ENCODE results near the gene RAB3IL1.

RAB3IL1 gene

DNA sequence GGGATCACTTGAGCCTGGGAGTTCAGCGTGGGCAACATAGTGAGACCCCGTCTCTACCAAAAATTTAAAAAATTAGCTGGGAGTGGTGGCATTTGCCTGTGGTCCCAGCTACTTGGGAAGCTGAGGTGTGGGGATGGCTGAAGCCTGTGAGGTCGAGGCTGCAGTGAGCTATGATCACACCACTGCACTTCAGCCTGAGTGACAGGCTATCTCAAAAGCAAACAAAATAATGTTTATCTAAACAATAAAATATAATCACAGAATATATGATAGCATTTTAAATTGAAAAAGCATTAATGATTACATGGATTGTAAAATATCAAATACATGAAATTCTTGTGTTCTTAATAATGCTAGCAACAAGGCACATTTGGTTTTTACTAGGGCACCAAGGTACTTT is 35.5 kb upstream of the RAB3IL1 start:
- DNase-seq: no peak

GRCh38 chr11:61951484-61952135 is 34.2 kb upstream of the RAB3IL1 start:
- no peak for DNase-seq

- DNase-seq: no peak
Observed at GRCh38 chr11:61950035-61950547, 32.7 kb upstream of the RAB3IL1 start, which contains the start of gene BEST1. TSS of gene BEST1 (plus strand) at chr11:61950351. CDS start at chr11:61951807, 1,456 bp downstream.

GRCh38 chr11:61949169-61950034 is 32.0 kb upstream of the RAB3IL1 start:
- no peak for DNase-seq

GRCh38 chr11:61948505-61948904 is 31.1 kb upstream of the RAB3IL1 start:
- no peak for DNase-seq

DNA sequence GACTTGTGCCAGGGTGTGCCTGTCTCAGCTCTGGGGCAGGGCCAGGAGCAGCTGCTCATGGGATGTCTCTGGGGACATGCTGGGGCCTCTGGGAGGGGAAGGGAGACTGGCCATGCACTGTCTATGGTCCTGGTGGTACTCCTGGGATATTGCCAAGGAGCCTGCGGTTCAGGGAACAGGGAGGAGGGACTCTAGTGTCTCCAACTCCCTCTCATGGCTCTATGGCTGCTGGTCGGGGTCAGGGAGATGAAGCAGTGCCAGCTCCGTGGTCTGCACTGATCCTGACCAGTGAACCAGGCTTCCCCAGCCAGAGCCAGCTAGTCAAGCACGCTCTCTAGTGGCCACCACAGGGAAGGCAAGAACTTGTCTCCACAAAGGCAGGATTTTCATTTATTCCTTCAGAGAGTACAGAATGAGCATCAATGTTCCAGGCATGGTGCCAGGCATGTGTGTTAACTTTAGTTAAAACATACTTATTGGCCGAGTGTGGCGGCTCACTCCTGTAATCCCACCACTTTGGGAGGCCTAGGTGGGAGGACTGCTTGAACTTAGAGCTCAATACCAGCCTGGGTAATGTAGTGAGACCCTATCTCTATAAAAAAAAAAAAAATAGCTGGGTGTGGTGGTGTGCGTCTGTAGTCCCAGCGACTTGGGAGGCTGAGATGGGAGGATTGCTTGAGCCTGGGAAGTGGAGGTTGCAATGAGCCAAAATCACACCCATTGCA is 30.3 kb upstream of the RAB3IL1 start:
- no peak for DNase-seq

GRCh38 chr11:61946894-61947293 is 29.5 kb upstream of the RAB3IL1 start:
- DNase-seq: no peak

DNA sequence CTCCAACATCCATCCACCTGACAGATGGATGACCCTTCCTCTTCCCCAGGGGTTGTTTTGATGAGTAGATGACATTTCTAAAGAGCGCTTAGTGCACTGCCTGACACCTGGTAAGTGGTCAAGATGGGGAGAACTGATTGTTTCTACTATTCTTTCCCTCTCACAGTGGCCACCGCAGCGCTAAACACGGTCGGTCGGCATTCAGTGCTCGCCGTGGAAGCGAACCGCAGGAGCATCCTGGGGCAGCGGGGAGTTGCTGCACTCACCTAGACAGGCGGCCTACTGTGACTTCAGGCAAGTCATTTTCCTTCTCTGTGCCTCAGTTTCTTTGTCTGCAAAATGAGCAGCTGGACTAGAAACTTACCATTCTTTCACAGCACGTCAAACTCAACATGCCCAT is 27.8 kb upstream of the RAB3IL1 start:
- no peak for DNase-seq

GRCh38 chr11:61940466-61940865 is 23.1 kb upstream of the RAB3IL1 start:
- DNase-seq: no peak

DNA sequence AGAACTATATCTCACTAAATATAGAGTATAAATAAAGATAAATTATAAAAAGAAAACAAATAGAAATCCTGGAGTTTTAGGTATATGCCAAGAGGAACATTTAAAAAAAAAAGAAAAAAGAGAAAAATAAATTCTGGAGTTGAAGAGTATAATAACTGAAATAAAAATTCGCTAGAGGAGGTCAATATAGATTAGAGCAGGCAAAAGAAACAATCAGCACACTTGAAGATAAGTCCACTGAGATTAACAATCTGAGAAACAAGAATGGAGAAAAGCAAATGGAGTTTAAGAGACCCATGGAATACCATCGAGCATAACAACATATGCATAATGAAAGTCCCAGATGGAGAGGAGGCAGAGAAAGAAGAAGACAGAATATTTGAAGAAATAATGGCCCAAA is 18.5 kb upstream of the RAB3IL1 start:
- no peak for DNase-seq

GRCh38 chr11:61930933-61931332 is 13.6 kb upstream of the RAB3IL1 start:
- DNase-seq: no peak

GRCh38 chr11:61928606-61929005 is 11.2 kb upstream of the RAB3IL1 start:
- no peak for DNase-seq

DNA sequence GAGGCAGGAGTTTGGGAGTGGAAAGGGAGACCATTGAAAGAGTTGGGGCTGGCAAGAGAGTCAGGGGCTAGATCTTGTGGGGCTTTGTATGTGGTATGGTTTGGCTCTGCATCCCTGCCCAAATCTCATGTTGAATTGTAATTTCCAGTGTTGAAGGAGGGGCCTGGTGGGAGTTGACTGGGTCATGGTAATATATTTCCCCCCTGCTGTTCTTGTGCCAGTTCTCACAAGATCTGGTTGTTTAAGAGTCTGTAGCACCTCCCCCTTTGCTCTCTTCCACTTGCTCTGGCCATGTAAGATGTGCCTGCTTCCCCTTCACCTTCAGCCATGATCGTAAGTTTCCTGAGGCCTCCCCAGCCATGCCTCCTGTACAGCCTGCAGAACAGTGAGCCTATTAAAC is 10.1 kb upstream of the RAB3IL1 start:
- DNase-seq: no peak

GRCh38 chr11:61926235-61926634 is 8.9 kb upstream of the RAB3IL1 start:
- DNase-seq: no peak

- no peak for DNase-seq
Observed at GRCh38 chr11:61925736-61926135, 8.4 kb upstream of the RAB3IL1 start.

DNA sequence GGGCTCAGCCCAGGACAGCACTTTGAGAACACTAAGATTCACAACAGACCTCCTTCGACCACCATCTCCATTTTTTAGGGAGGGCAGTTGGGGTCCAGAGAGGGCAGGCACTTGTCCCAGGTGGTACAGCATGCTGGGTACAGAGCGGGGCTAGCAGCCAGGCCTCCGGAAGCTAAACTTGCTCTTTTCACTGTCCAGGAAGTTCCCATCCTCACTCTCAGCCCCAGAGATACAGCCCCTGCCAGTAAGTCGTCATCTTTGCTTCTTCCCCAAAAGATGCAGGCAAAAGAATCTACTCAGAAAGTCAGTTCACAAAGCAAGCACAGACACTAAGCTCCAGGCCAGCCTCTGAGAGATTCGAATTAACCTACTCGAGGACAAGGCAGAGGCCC is 6.7 kb upstream of the RAB3IL1 start:
- no peak for DNase-seq

DNA sequence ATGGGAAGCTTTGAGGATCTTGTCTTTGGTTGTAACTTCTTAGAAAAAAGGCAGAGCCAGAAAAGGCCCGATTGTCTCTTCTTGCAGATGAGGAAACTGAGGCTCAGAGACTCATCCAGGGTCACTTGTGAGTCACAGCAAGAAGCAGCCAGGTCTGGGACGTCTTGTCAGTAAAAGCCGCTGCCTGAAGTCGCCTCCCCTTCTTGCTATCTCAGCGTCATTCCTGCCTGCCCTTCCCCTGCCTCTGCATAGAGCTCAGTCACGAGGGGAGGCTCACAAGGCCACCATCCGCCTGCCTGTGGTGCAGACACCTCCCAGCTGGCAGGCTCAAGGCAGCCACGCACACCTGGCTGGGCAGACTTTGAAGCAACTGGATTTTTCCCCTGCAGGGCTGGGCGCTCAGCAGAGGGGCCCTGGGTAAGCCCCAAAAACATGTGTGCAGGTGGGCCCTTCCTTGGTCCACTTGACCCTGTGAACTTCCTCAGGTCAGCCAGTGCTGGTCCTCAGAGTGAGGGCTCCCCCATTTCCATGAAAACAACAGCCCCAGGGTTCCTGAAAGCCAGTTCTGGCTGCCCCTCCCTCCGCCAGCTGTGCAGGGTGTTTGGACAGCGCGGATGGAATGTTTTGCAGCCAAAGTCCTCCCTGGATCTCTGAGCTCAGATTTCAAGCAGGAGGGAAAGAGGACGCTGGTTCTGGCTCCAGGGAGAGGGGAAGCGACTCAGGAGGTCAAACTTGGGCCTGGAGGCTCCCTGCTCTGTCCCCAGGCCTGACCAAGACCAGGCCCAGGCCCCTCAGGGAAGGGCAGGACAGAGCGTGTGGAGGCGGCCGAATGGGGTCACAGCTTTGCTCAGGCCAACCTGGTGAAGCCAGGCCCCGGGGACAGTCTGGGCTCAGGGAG is 6.0 kb upstream of the RAB3IL1 start:
- no peak for DNase-seq

DNA sequence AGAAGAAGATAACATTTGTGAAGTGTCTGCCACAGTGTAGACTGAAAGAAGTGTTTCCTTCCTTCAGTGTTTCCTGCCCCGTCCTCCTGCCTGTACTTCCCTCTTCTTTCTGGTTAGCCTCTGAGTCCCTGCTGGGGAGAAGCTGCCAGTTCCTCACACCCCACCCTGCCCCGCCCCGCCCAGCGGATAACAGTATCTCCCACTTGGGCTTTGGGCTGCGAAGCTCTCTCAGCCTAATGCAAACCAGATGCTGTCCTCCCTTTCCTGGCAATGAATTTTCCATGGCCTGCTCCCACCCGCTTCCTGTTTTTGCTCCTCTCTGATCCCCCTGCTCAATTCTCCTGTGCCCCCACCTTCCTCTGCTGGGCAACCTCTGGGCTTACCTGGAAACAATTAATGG is 5.2 kb upstream of the RAB3IL1 start:
- DNase-seq: no peak

DNA sequence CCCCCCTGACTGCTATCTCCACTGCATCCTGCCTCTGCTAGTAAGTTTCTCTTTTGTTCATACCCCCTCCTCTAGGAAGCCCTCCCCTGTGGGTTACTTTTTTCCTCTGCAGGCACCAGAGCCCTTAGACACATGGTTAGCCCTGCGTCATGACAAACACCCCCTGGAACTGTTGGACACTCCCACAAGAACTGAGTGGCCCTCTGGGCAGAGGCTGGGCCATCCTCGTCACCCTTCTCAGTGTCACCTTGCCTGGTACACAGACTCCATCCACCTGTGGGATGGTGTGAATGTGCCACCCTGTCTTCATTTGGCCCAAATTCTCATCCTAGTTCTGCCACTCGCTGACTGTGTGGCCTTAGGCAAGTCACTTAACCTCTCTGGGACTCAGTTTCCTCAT is 4.1 kb upstream of the RAB3IL1 start:
- no peak for DNase-seq

GRCh38 chr11:61919705-61920631 is 2.6 kb upstream of the RAB3IL1 start:
- no peak for DNase-seq
